ENCODE measurements around the gene PRKAG2. TPM values are rescaled to one million over a fixed set of nuclear protein-coding genes. Genes with fewer than 3 reads are reported as not detected.
A peak's percentile ranks its signal among the peaks of the same experiment; 100 is the strongest.

Gene PRKAG2
- total RNA-seq, 4 donors from 2014 or later, result 19.5 to 30.8 (median 27.6) TPM

GRCh38 chr7:151652111-151652510 is 224.8 kb downstream of the PRKAG2 start:
- no peak for TF ChIP-seq CTCF (IDR thresholded peaks at IDR 0.05)
- DNase-seq, result no peak
- Histone ChIP-seq H3K4me3 (replicated peaks in 1 of 3) (no peak overlapping the region), H3K36me3 (no peaks in the 10 kb centered on the region), H3K27ac (peak overlapping the region in 2 of 3 donors; percentile 33 to 66), H3K4me1 (peaks cover 12 to 16% of the 10 kb centered on the region in 2 donors), H3K27me3 (no peaks in the 10 kb centered on the region), H3K9me3 (no peaks in the 10 kb centered on the region)
- WGBS, 2 donors, result 53 to 59% methylated on average over 5 of the region's 5 CpGs
- intact Hi-C loops (cut with DNase I), result no loop called here

GRCh38 chr7:151650161-151650560 is 226.8 kb downstream of the PRKAG2 start:
- intact Hi-C loops (cut with DNase I), result no loop called here
- Histone ChIP-seq H3K27ac (no peak overlapping the region), H3K36me3 (no peaks in the 10 kb centered on the region), H3K4me3 (replicated peaks in 1 of 3) (no peak overlapping the region), H3K9me3 (no peaks in the 10 kb centered on the region), H3K4me1 (peaks cover 12 to 16% of the 10 kb centered on the region in 2 donors), H3K27me3 (no peaks in the 10 kb centered on the region)
- WGBS, 2 donors, result 94 to 97% methylated on average over 4 of the region's 4 CpGs
- no peak for TF ChIP-seq POLR2A (IDR thresholded peaks at IDR 0.05)
- TF ChIP-seq CTCF (IDR thresholded peaks at IDR 0.05), result no peak
- no peak for DNase-seq

- Histone ChIP-seq H3K9me3 (no peaks in the 10 kb centered on the region), H3K4me3 (replicated peaks in 1 of 3) (no peak overlapping the region), H3K4me1 (peaks cover 12 to 16% of the 10 kb centered on the region in 2 donors), H3K27ac (no peak overlapping the region), H3K36me3 (no peaks in the 10 kb centered on the region), H3K27me3 (no peaks in the 10 kb centered on the region)
- DNase-seq, result no peak
- TF ChIP-seq CTCF (IDR thresholded peaks at IDR 0.05) (no peak), POLR2A (IDR thresholded peaks at IDR 0.05) (no peak)
- 84 to 89% methylated on average over 6 of the region's 6 CpGs for WGBS, 2 donors
- intact Hi-C loops (cut with DNase I), result no loop called here
Measured at GRCh38 chr7:151648429-151648828, 228.5 kb downstream of the PRKAG2 start.

- intact Hi-C loops (cut with DNase I), result no loop called here
- no peak for DNase-seq
- Histone ChIP-seq H3K9me3 (no peaks in the 10 kb centered on the region), H3K27me3 (no peaks in the 10 kb centered on the region), H3K4me1 (peaks cover 12 to 16% of the 10 kb centered on the region in 2 donors), H3K4me3 (replicated peaks in 1 of 3) (no peak overlapping the region), H3K27ac (no peak overlapping the region), H3K36me3 (no peaks in the 10 kb centered on the region)
- WGBS, 2 donors, result 97 to 98% methylated on average over 3 of the region's 3 CpGs
- TF ChIP-seq POLR2A (IDR thresholded peaks at IDR 0.05) (no peak), CTCF (IDR thresholded peaks at IDR 0.05) (no peak)
Measured at GRCh38 chr7:151647874-151648273, 229.0 kb downstream of the PRKAG2 start.

GRCh38 chr7:151647006-151647405 is 229.9 kb downstream of the PRKAG2 start:
- TF ChIP-seq POLR2A (IDR thresholded peaks at IDR 0.05) (no peak), CTCF (IDR thresholded peaks at IDR 0.05) (no peak)
- intact Hi-C loops (cut with DNase I), result no loop called here
- Histone ChIP-seq H3K4me1 (peaks cover 8 to 11% of the 10 kb centered on the region in 2 donors), H3K27ac (no peak overlapping the region), H3K9me3 (no peaks in the 10 kb centered on the region), H3K27me3 (no peaks in the 10 kb centered on the region), H3K36me3 (no peaks in the 10 kb centered on the region), H3K4me3 (replicated peaks in 1 of 3) (no peak overlapping the region)
- no peak for DNase-seq
- WGBS, 2 donors, result 79 to 88% methylated on average over 5 of the region's 5 CpGs

Data from thyroid gland (tissue), 4 donors.